Measurements from ENCODE around the gene SEM1.
"Not testable (repeated sequence)": the region's sequence is repeated elsewhere in the genome, so short reads cannot be mapped to it uniquely, and the experiment has no call there.

Gene SEM1

GRCh38 chr7:96737545-96738050, 28.0 kb upstream of the SEM1 start:
- no peak overlapping the region for H3K4me3 ChIP-seq (ENCODE audit: low read depth, low read length)
- no peak for DNase-seq (ENCODE audit: low read depth)
- TF ChIP-seq CTCF (IDR thresholded peaks at IDR 0.05; ENCODE audit: insufficient read depth, low read depth, low read length, missing control alignments), result no peak

- TF ChIP-seq CTCF (IDR thresholded peaks at IDR 0.05; ENCODE audit: insufficient read depth, low read depth, low read length, missing control alignments), result no peak
- no peak for DNase-seq (ENCODE audit: low read depth)
- H3K4me3 ChIP-seq (ENCODE audit: low read depth, low read length), result no peak overlapping the region
These were observed 24.7 kb upstream of the SEM1 start for GRCh38 chr7:96734343-96734742.

- no peak overlapping the region for H3K4me3 ChIP-seq (ENCODE audit: low read depth, low read length)
- TF ChIP-seq CTCF (IDR thresholded peaks at IDR 0.05; ENCODE audit: insufficient read depth, low read depth, low read length, missing control alignments), result no peak
- DNase-seq (ENCODE audit: low read depth), result no peak
These were observed 20.2 kb upstream of the SEM1 start for GRCh38 chr7:96729820-96730219.

- TF ChIP-seq CTCF (IDR thresholded peaks at IDR 0.05; ENCODE audit: insufficient read depth, low read depth, low read length, missing control alignments), result no peak
- DNase-seq (ENCODE audit: low read depth), result no peak
- no peak overlapping the region for H3K4me3 ChIP-seq (ENCODE audit: low read depth, low read length)
These were observed 18.5 kb upstream of the SEM1 start for GRCh38 chr7:96728139-96728538.

GRCh38 chr7:96727534-96728088, 18.0 kb upstream of the SEM1 start:
- no peak for TF ChIP-seq CTCF (IDR thresholded peaks at IDR 0.05; ENCODE audit: insufficient read depth, low read depth, low read length, missing control alignments)
- no peak for DNase-seq (ENCODE audit: low read depth)
- H3K4me3 ChIP-seq (ENCODE audit: low read depth, low read length), result no peak overlapping the region

GRCh38 chr7:96723622-96724021, 14.0 kb upstream of the SEM1 start:
- TF ChIP-seq CTCF (IDR thresholded peaks at IDR 0.05; ENCODE audit: insufficient read depth, low read depth, low read length, missing control alignments), result no peak
- no peak overlapping the region for H3K4me3 ChIP-seq (ENCODE audit: low read depth, low read length)
- no peak for DNase-seq (ENCODE audit: low read depth)

- not testable (repeated sequence) for H3K4me3 ChIP-seq (ENCODE audit: low read depth, low read length); DNase-seq (ENCODE audit: low read depth)
These were observed 13.3 kb upstream of the SEM1 start for GRCh38 chr7:96722928-96723327.

Measured in GM12865 (cell line).